ENCODE data around the gene STMND1.

Gene STMND1

GRCh38 chr6:17125407-17125806 is 23.6 kb downstream of the STMND1 start:
- no peak for DNase-seq (ENCODE audit: low spot score)
- no CpG with 5 or more reads among the region's 4 CpGs for WGBS, 2 donors (ENCODE audit: extremely low coverage in 2 of 2, insufficient read length in 2 of 2, insufficient replicate concordance in 1 of 2)

GRCh38 chr6:17130786-17131185 is 28.9 kb downstream of the STMND1 start:
- Histone ChIP-seq H3K9ac (ENCODE audit: low read depth, low read length, poor library complexity) (no peak overlapping the region), H3K36me3 (replicated peaks in 1 of 2; ENCODE audit: control insufficient read depth in 2 of 2, insufficient read depth in 2 of 2, low read length in 2 of 2) (no peaks in the 10 kb centered on the region), H2BK15ac (ENCODE audit: low read length) (no peak overlapping the region), H3K4me2 (ENCODE audit: insufficient read depth, low read length, poor library complexity, severe bottlenecking) (no peak overlapping the region), H3K4me3 (ENCODE audit: low read length in 2 of 2) (no peak overlapping the region), H3K23ac (ENCODE audit: low read depth, low read length, poor library complexity) (no peak overlapping the region), H4K8ac (ENCODE audit: low read depth, low read length) (no peak overlapping the region), H3K4ac (ENCODE audit: low read length) (no peak overlapping the region), H2BK12ac (ENCODE audit: low read length) (no peak overlapping the region), H2AFZ (ENCODE audit: low read length) (no peak overlapping the region), H3K18ac (ENCODE audit: low read length) (no peak overlapping the region), H2BK5ac (ENCODE audit: low read length) (no peak overlapping the region), H2BK120ac (ENCODE audit: low read depth, low read length) (no peak overlapping the region), H3K27ac (replicated peaks; ENCODE audit: low read length) (no peak overlapping the region), H3K27me3 (ENCODE audit: control insufficient read depth in 3 of 3, insufficient read depth in 3 of 3, low read depth in 1 of 3, low read length in 3 of 3) (no peaks in the 10 kb centered on the region), H2AK5ac (ENCODE audit: low read depth, low read length) (no peak overlapping the region), H3K14ac (ENCODE audit: low read length) (no peak overlapping the region), H3K4me1 (ENCODE audit: control insufficient read depth in 2 of 2, insufficient read depth in 1 of 2, low read depth in 1 of 2, low read length in 2 of 2) (no peaks in the 10 kb centered on the region), H3K79me1 (ENCODE audit: low read depth, low read length) (no peaks in the 10 kb centered on the region), H4K91ac (ENCODE audit: low read depth, low read length, poor library complexity) (no peak overlapping the region), H3K9me3 (replicated peaks in 1 of 2; ENCODE audit: control insufficient read depth in 2 of 2, insufficient read depth in 1 of 2, low read depth in 1 of 2, low read length in 2 of 2) (no peaks in the 10 kb centered on the region)
- DNase-seq (ENCODE audit: low spot score) = no peak
- WGBS, 2 donors (ENCODE audit: extremely low coverage in 2 of 2, insufficient read length in 2 of 2, insufficient replicate concordance in 1 of 2) = no CpG with 5 or more reads among the region's 3 CpGs

More at GRCh38 chr6:17125407-17125806, 23.6 kb downstream of the STMND1 start:
- Histone ChIP-seq H3K27me3 (ENCODE audit: control insufficient read depth in 3 of 3, insufficient read depth in 3 of 3, low read depth in 1 of 3, low read length in 3 of 3) (no peaks in the 10 kb centered on the region), H4K8ac (ENCODE audit: low read depth, low read length) (no peak overlapping the region), H3K4ac (ENCODE audit: low read length) (no peak overlapping the region), H3K36me3 (replicated peaks in 1 of 2; ENCODE audit: control insufficient read depth in 2 of 2, insufficient read depth in 2 of 2, low read length in 2 of 2) (no peaks in the 10 kb centered on the region), H3K9ac (ENCODE audit: low read depth, low read length, poor library complexity) (no peak overlapping the region), H3K18ac (ENCODE audit: low read length) (no peak overlapping the region), H2BK5ac (ENCODE audit: low read length) (no peak overlapping the region), H2BK12ac (ENCODE audit: low read length) (no peak overlapping the region), H4K91ac (ENCODE audit: low read depth, low read length, poor library complexity) (no peak overlapping the region), H2BK15ac (ENCODE audit: low read length) (no peak overlapping the region), H3K79me1 (ENCODE audit: low read depth, low read length) (no peaks in the 10 kb centered on the region), H3K4me1 (ENCODE audit: control insufficient read depth in 2 of 2, insufficient read depth in 1 of 2, low read depth in 1 of 2, low read length in 2 of 2) (no peaks in the 10 kb centered on the region), H2BK120ac (ENCODE audit: low read depth, low read length) (no peak overlapping the region), H3K27ac (replicated peaks; ENCODE audit: low read length) (no peak overlapping the region), H3K14ac (ENCODE audit: low read length) (no peak overlapping the region), H3K4me2 (ENCODE audit: insufficient read depth, low read length, poor library complexity, severe bottlenecking) (no peak overlapping the region), H2AK5ac (ENCODE audit: low read depth, low read length) (no peak overlapping the region), H2AFZ (ENCODE audit: low read length) (no peak overlapping the region), H3K23ac (ENCODE audit: low read depth, low read length, poor library complexity) (no peak overlapping the region), H3K9me3 (replicated peaks in 1 of 2; ENCODE audit: control insufficient read depth in 2 of 2, insufficient read depth in 1 of 2, low read depth in 1 of 2, low read length in 2 of 2) (no peaks in the 10 kb centered on the region), H3K4me3 (ENCODE audit: low read length in 2 of 2) (no peak overlapping the region)

DNA sequence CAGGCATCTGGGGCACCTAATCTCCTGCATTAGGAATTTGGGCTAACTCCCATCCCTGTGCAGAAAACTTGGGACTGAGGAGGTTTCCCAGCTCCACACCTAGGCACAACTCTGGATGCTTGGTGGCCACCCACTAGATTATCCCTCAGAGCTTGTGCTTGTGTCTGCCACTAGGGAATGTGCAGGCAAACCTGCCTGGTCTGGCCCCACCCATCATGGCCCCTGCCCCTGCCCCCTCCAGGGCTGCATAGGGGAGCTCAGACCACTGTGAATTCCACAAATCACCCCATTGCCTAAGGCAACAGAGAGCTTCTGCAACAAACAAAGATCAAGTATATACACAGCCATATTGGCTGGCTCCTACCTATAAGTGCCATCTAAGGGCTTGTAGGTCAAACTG is 31.1 kb downstream of the STMND1 start:
- no peaks in the 10 kb centered on the region for H3K9me3 ChIP-seq (replicated peaks in 1 of 2; ENCODE audit: control insufficient read depth in 2 of 2, insufficient read depth in 1 of 2, low read depth in 1 of 2, low read length in 2 of 2)
- H3K23ac ChIP-seq (ENCODE audit: low read depth, low read length, poor library complexity) = no peak overlapping the region
- H3K27me3 ChIP-seq (ENCODE audit: control insufficient read depth in 3 of 3, insufficient read depth in 3 of 3, low read depth in 1 of 3, low read length in 3 of 3) = no peaks in the 10 kb centered on the region
- no peak overlapping the region for H3K4me3 ChIP-seq (ENCODE audit: low read length in 2 of 2)
- H3K9ac ChIP-seq (ENCODE audit: low read depth, low read length, poor library complexity) = no peak overlapping the region
- no peak overlapping the region for H4K91ac ChIP-seq (ENCODE audit: low read depth, low read length, poor library complexity)
- H2AFZ ChIP-seq (ENCODE audit: low read length) = no peak overlapping the region
- no peaks in the 10 kb centered on the region for H3K4me1 ChIP-seq (ENCODE audit: control insufficient read depth in 2 of 2, insufficient read depth in 1 of 2, low read depth in 1 of 2, low read length in 2 of 2)
- no peaks in the 10 kb centered on the region for H3K36me3 ChIP-seq (replicated peaks in 1 of 2; ENCODE audit: control insufficient read depth in 2 of 2, insufficient read depth in 2 of 2, low read length in 2 of 2)
- H3K27ac ChIP-seq (replicated peaks; ENCODE audit: low read length) = no peak overlapping the region
- no peak for DNase-seq (ENCODE audit: low spot score)
- H3K4ac ChIP-seq (ENCODE audit: low read length) = no peak overlapping the region
- H3K4me2 ChIP-seq (ENCODE audit: insufficient read depth, low read length, poor library complexity, severe bottlenecking) = no peak overlapping the region
- no peak overlapping the region for H3K14ac ChIP-seq (ENCODE audit: low read length)
- H2BK15ac ChIP-seq (ENCODE audit: low read length) = no peak overlapping the region
- H3K79me1 ChIP-seq (ENCODE audit: low read depth, low read length) = no peaks in the 10 kb centered on the region
- no peak overlapping the region for H2BK12ac ChIP-seq (ENCODE audit: low read length)
- H2BK120ac ChIP-seq (ENCODE audit: low read depth, low read length) = no peak overlapping the region
- no peak overlapping the region for H3K18ac ChIP-seq (ENCODE audit: low read length)
- H4K8ac ChIP-seq (ENCODE audit: low read depth, low read length) = no peak overlapping the region
- H2BK5ac ChIP-seq (ENCODE audit: low read length) = no peak overlapping the region
- no peak overlapping the region for H2AK5ac ChIP-seq (ENCODE audit: low read depth, low read length)

DNA sequence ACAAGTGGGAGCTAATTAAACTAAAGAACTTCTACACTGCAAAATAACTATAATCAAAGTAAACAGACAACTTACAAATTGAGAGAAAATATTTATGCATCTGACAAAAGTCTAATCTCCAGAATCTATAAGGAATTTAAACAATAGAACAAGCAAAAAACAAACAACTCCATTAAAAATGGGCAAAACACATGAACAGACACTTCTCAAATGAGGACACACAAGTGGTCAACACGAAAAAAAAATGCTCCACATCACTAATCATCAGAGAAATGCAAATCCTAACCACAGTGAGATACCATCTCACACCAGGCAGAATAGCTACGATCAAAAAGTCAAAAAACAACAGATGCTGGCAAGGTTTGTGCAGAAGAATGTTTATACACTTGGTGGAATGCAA is 36.2 kb downstream of the STMND1 start:
- no peak overlapping the region for H2BK12ac ChIP-seq (ENCODE audit: low read length)
- H3K9ac ChIP-seq (ENCODE audit: low read depth, low read length, poor library complexity) = no peak overlapping the region
- WGBS, 2 donors (ENCODE audit: extremely low coverage in 2 of 2, insufficient read length in 2 of 2, insufficient replicate concordance in 1 of 2) = no CpG with 5 or more reads among the region's 2 CpGs
- H3K9me3 ChIP-seq (replicated peaks in 1 of 2; ENCODE audit: control insufficient read depth in 2 of 2, insufficient read depth in 1 of 2, low read depth in 1 of 2, low read length in 2 of 2) = peaks cover 0 to 5% of the 10 kb centered on the region in 2 donors
- no peak overlapping the region for H3K14ac ChIP-seq (ENCODE audit: low read length)
- H3K27me3 ChIP-seq (ENCODE audit: control insufficient read depth in 3 of 3, insufficient read depth in 3 of 3, low read depth in 1 of 3, low read length in 3 of 3) = no peaks in the 10 kb centered on the region
- no peak overlapping the region for H3K27ac ChIP-seq (replicated peaks; ENCODE audit: low read length)
- no peak overlapping the region for H3K4me2 ChIP-seq (ENCODE audit: insufficient read depth, low read length, poor library complexity, severe bottlenecking)
- H3K4ac ChIP-seq (ENCODE audit: low read length) = no peak overlapping the region
- H4K8ac ChIP-seq (ENCODE audit: low read depth, low read length) = no peak overlapping the region
- H3K4me3 ChIP-seq (ENCODE audit: low read length in 2 of 2) = no peak overlapping the region
- H2AK5ac ChIP-seq (ENCODE audit: low read depth, low read length) = no peak overlapping the region
- H3K4me1 ChIP-seq (ENCODE audit: control insufficient read depth in 2 of 2, insufficient read depth in 1 of 2, low read depth in 1 of 2, low read length in 2 of 2) = no peaks in the 10 kb centered on the region
- H3K36me3 ChIP-seq (replicated peaks in 1 of 2; ENCODE audit: control insufficient read depth in 2 of 2, insufficient read depth in 2 of 2, low read length in 2 of 2) = no peaks in the 10 kb centered on the region
- H4K91ac ChIP-seq (ENCODE audit: low read depth, low read length, poor library complexity) = no peak overlapping the region
- no peak overlapping the region for H2AFZ ChIP-seq (ENCODE audit: low read length)
- no peak overlapping the region for H2BK15ac ChIP-seq (ENCODE audit: low read length)
- H3K23ac ChIP-seq (ENCODE audit: low read depth, low read length, poor library complexity) = no peak overlapping the region
- no peak overlapping the region for H2BK5ac ChIP-seq (ENCODE audit: low read length)
- H2BK120ac ChIP-seq (ENCODE audit: low read depth, low read length) = no peak overlapping the region
- DNase-seq (ENCODE audit: low spot score) = no peak
- no peak overlapping the region for H3K18ac ChIP-seq (ENCODE audit: low read length)
- no peaks in the 10 kb centered on the region for H3K79me1 ChIP-seq (ENCODE audit: low read depth, low read length)

Measured in neuronal stem cell (in vitro differentiated cells).